Measurements from ENCODE around the gene SLC33A1. TPM values are rescaled to one million over a fixed set of nuclear protein-coding genes. Genes with fewer than 3 reads are reported as not detected.
"Not testable (repeated sequence)": the region's sequence is repeated elsewhere in the genome, so short reads cannot be mapped to it uniquely, and the experiment has no call there.

Gene SLC33A1
- total RNA-seq, 2 experiments from 2014 or later = 24.1 to 24.4 TPM

GRCh38 chr3:155853214-155854140, 750 bp downstream of the SLC33A1 start:
- peak overlapping the region; percentile 99 for H3K27ac Mint-ChIP-seq
- H3K4me3 Mint-ChIP-seq = peak overlapping the region; percentile 89
- H3K4me1 Mint-ChIP-seq = peaks cover 45% of the 10 kb centered on the region
- CTCF ChIA-PET = interaction anchor here (0.9 to 2.9 kb wide), 7 partner anchors 8 to 102 kb away, joined by 3 to 42 read pairs (median 5); partner anchors contain the start of genes C3orf33 and GMPS
- no peaks in the 10 kb centered on the region for H3K9me3 Mint-ChIP-seq (ENCODE audit: low read depth)
- DNase-seq (peak; percentile 61), ATAC-seq (peak; percentile 1)
- no peaks in the 10 kb centered on the region for H3K27me3 Mint-ChIP-seq
- peaks cover 22% of the 10 kb centered on the region for H3K36me3 Mint-ChIP-seq

- CTCF ChIA-PET = interaction anchor here (1.8 to 2.9 kb wide), 4 partner anchors 9 to 46 kb away, joined by 5 to 42 read pairs (median 12); partner anchors contain the start of genes C3orf33 and GMPS
- Mint-ChIP-seq H3K27me3 (no peaks in the 10 kb centered on the region), H3K36me3 (peaks cover 28% of the 10 kb centered on the region), H3K27ac (peak overlapping the region; percentile 99), H3K4me3 (peak overlapping the region; percentile 89), H3K4me1 (peaks cover 51% of the 10 kb centered on the region), H3K9me3 (ENCODE audit: low read depth) (no peaks in the 10 kb centered on the region)
- ATAC-seq (no peak), DNase-seq (no peak)
Observed at GRCh38 chr3:155852341-155852740, 1.9 kb downstream of the SLC33A1 start.

GRCh38 chr3:155849404-155849803, 4.8 kb downstream of the SLC33A1 start:
- not testable (repeated sequence) for H3K4me3 Mint-ChIP-seq; DNase-seq; H3K27me3 Mint-ChIP-seq; H3K9me3 Mint-ChIP-seq (ENCODE audit: low read depth); H3K27ac Mint-ChIP-seq; ATAC-seq
- CTCF ChIA-PET = interaction anchor here (0.7 to 3.1 kb wide), 4 partner anchors 22 to 200 kb away, joined by 3 to 19 read pairs (median 4); partner anchors contain the start of genes C3orf33 and GMPS
- peaks cover 55% of the 10 kb centered on the region for H3K4me1 Mint-ChIP-seq
- peaks cover 35% of the 10 kb centered on the region for H3K36me3 Mint-ChIP-seq

- Mint-ChIP-seq H3K27ac (no peak overlapping the region), H3K36me3 (peaks cover 30% of the 10 kb centered on the region), H3K27me3 (no peaks in the 10 kb centered on the region), H3K4me1 (peaks cover 63% of the 10 kb centered on the region), H3K9me3 (ENCODE audit: low read depth) (no peaks in the 10 kb centered on the region), H3K4me3 (no peak overlapping the region)
- DNase-seq (no peak), ATAC-seq (no peak)
- CTCF ChIA-PET = interaction anchor here (3.0 kb wide), 1 partner anchor 42 kb away, joined by 7 read pairs; the partner anchor contains the start of gene C3orf33
Observed at GRCh38 chr3:155847993-155848392, 6.2 kb downstream of the SLC33A1 start.

- H3K4me1 Mint-ChIP-seq = peaks cover 48% of the 10 kb centered on the region
- H3K4me3 Mint-ChIP-seq = no peak overlapping the region
- H3K27me3 Mint-ChIP-seq = no peaks in the 10 kb centered on the region
- H3K27ac Mint-ChIP-seq = no peak overlapping the region
- H3K9me3 Mint-ChIP-seq (ENCODE audit: low read depth) = no peaks in the 10 kb centered on the region
- no peak for ATAC-seq
- no peak for DNase-seq
- H3K36me3 Mint-ChIP-seq = peaks cover 19% of the 10 kb centered on the region
- CTCF ChIA-PET = interaction anchor here (3.0 kb wide), 1 partner anchor 40 kb away, joined by 7 read pairs; the partner anchor contains the start of gene C3orf33
Observed at GRCh38 chr3:155846119-155846518, 8.1 kb downstream of the SLC33A1 start.

- no peak for ATAC-seq
- Mint-ChIP-seq H3K27ac (no peak overlapping the region), H3K4me1 (peaks cover 33% of the 10 kb centered on the region), H3K4me3 (no peak overlapping the region), H3K36me3 (peaks cover 16% of the 10 kb centered on the region), H3K9me3 (ENCODE audit: low read depth) (no peaks in the 10 kb centered on the region), H3K27me3 (no peaks in the 10 kb centered on the region)
- CTCF ChIA-PET = interaction anchor here (4.0 kb wide), 1 partner anchor 37 kb away, joined by 20 read pairs; the partner anchor contains the start of gene C3orf33
- no peak for DNase-seq
Observed at GRCh38 chr3:155843569-155843968, 10.7 kb downstream of the SLC33A1 start.

- Mint-ChIP-seq H3K4me3 (no peak overlapping the region), H3K36me3 (peaks cover 20% of the 10 kb centered on the region), H3K4me1 (peaks cover 8% of the 10 kb centered on the region), H3K27me3 (no peaks in the 10 kb centered on the region), H3K27ac (no peak overlapping the region), H3K9me3 (ENCODE audit: low read depth) (peaks cover 2% of the 10 kb centered on the region)
- CTCF ChIA-PET = interaction anchor here (1.9 kb wide), 1 partner anchor 29 kb away, joined by 7 read pairs; the partner anchor contains the start of gene C3orf33
- no peak for ATAC-seq
- DNase-seq = no peak
Observed at GRCh38 chr3:155835341-155836071, 18.7 kb downstream of the SLC33A1 start.

GRCh38 chr3:155828490-155829098, 25.6 kb downstream of the SLC33A1 start:
- not testable (repeated sequence) for H3K27ac Mint-ChIP-seq; H3K4me3 Mint-ChIP-seq; ATAC-seq; H3K27me3 Mint-ChIP-seq; H3K9me3 Mint-ChIP-seq (ENCODE audit: low read depth); DNase-seq; H3K4me1 Mint-ChIP-seq
- H3K36me3 Mint-ChIP-seq = peaks cover 15% of the 10 kb centered on the region
- CTCF ChIA-PET = interaction anchor here (1.1 kb wide), 1 partner anchor 23 kb away, joined by 6 read pairs; the partner anchor contains the start of gene C3orf33

- no peak overlapping the region for H3K27ac Mint-ChIP-seq
- no peak for DNase-seq
- no peaks in the 10 kb centered on the region for H3K9me3 Mint-ChIP-seq (ENCODE audit: low read depth)
Observed at GRCh38 chr3:155815030-155815545, 39.1 kb downstream of the SLC33A1 start.

GRCh38 chr3:155813224-155813623, 41.0 kb downstream of the SLC33A1 start:
- H3K4me1 Mint-ChIP-seq; DNase-seq; CTCF ChIA-PET; H3K27me3 Mint-ChIP-seq; ATAC-seq; H3K36me3 Mint-ChIP-seq; H3K4me3 Mint-ChIP-seq; H3K9me3 Mint-ChIP-seq (ENCODE audit: low read depth); H3K27ac Mint-ChIP-seq: not testable (repeated sequence)

More at GRCh38 chr3:155815030-155815545, 39.1 kb downstream of the SLC33A1 start:
- Mint-ChIP-seq H3K4me3 (no peak overlapping the region), H3K4me1 (peaks cover 2% of the 10 kb centered on the region), H3K36me3 (peaks cover 1% of the 10 kb centered on the region), H3K27me3 (no peaks in the 10 kb centered on the region)
- CTCF ChIA-PET = interaction anchor here (3.1 kb wide), 1 partner anchor 9 kb away, joined by 22 read pairs; the partner anchor contains the start of gene C3orf33
- ATAC-seq = no peak

GRCh38 chr3:155809181-155809580, 45.0 kb downstream of the SLC33A1 start:
- ATAC-seq = no peak
- CTCF ChIA-PET = no interaction called here
- Mint-ChIP-seq H3K36me3 (peaks cover 1% of the 10 kb centered on the region), H3K4me3 (no peak overlapping the region), H3K9me3 (ENCODE audit: low read depth) (no peaks in the 10 kb centered on the region), H3K27me3 (peaks cover 9% of the 10 kb centered on the region), H3K4me1 (peaks cover 10% of the 10 kb centered on the region), H3K27ac (no peak overlapping the region)
- no peak for DNase-seq

- no peak overlapping the region for H3K27ac Mint-ChIP-seq
- no peak for DNase-seq
- H3K4me1 Mint-ChIP-seq = peaks cover 10% of the 10 kb centered on the region
- H3K9me3 Mint-ChIP-seq (ENCODE audit: low read depth) = no peaks in the 10 kb centered on the region
- CTCF ChIA-PET = no interaction called here
- ATAC-seq = no peak
- H3K36me3 Mint-ChIP-seq = peaks cover 4% of the 10 kb centered on the region
- H3K4me3 Mint-ChIP-seq = no peak overlapping the region
- peaks cover 9% of the 10 kb centered on the region for H3K27me3 Mint-ChIP-seq
Observed at GRCh38 chr3:155807823-155808222, 46.4 kb downstream of the SLC33A1 start.
